ENCODE results near the gene DEPDC5.

DNA sequence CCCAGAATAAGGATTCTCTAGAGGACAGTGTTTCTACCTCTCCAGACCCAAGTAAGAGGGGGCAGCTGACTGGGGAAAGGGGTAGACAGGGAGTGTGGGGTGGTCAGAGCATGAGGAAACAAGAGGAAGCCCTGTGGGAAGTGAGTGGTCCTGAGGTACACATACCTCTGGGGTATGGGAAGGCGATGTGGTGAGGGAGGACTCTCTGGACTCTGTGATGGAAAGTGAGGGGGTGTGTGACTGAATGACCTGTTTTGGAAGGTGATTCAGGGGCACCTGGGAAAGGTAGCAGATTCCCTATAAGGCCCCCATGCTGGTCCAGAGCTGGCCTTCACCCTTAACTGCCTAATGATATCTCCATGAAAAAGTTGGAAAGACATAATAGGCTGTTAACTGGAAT lies 80.1 kb downstream of the DEPDC5 start:
- TF ChIP-seq CTCF (IDR thresholded peaks at IDR 0.05; ENCODE audit: borderline replicate concordance, extremely low read depth, low read length, poor library complexity, severe bottlenecking) (no peak), EZH2 (IDR thresholded peaks at IDR 0.05; ENCODE audit: borderline replicate concordance, low read depth, low read length, severe bottlenecking) (no peak)

Measured in DND-41 (cell line).